NCI-H2196 treated with DMSO at 0.1 percent for 48 hours (cell line): ENCODE measurements around the gene SP3.
A peak's percentile ranks its signal among the peaks of the same experiment; 100 is the strongest.

Source experiments
- DNase-seq: peaks from one replicate; lab custom pipeline; 2025; ENCODE audit not compliant: unreplicated experiment; lab: John Stamatoyannopoulos, UW

The SP3 gene

GRCh38 chr2:173860082-173860481, 105.1 kb downstream of the SP3 start:
- DNase-seq = no peak

GRCh38 chr2:173858291-173858731, 106.9 kb downstream of the SP3 start:
- DNase-seq = peak; percentile 48
